ENCODE data around the gene LBX2.

The LBX2 gene

GRCh38 chr2:74531666-74532065 lies 32.3 kb upstream of the LBX2 start:
- intact Hi-C loops (cut with micrococcal nuclease): loop anchor here (5.0 kb wide), 3 partner anchors 34 to 279 kb away; partner anchors contain the start of gene LBX2
- Mint-ChIP-seq H3K9me3 (no peaks in the 10 kb centered on the region), H3K27ac (peak overlapping the region; percentile 39), H3K36me3 (ENCODE audit: low read depth) (peaks cover 78% of the 10 kb centered on the region), H3K4me3 (no peak overlapping the region), H3K4me1 (ENCODE audit: low read depth) (peaks cover 41% of the 10 kb centered on the region), H3K27me3 (no peaks in the 10 kb centered on the region)

GRCh38 chr2:74530239-74531187 lies 31.1 kb upstream of the LBX2 start:
- H3K36me3 Mint-ChIP-seq (ENCODE audit: low read depth): peaks cover 81% of the 10 kb centered on the region
- no peaks in the 10 kb centered on the region for H3K9me3 Mint-ChIP-seq
- H3K4me1 Mint-ChIP-seq (ENCODE audit: low read depth): peaks cover 48% of the 10 kb centered on the region
- H3K4me3 Mint-ChIP-seq: peak overlapping the region; percentile 99
- intact Hi-C loops (cut with micrococcal nuclease): loop anchor here (5.0 kb wide), 3 partner anchors 33 to 278 kb away; partner anchors contain the start of gene LBX2
- no peaks in the 10 kb centered on the region for H3K27me3 Mint-ChIP-seq
- H3K27ac Mint-ChIP-seq: peak overlapping the region; percentile 97

GRCh38 chr2:74529357-74530238 lies 30.2 kb upstream of the LBX2 start, which contains the start of the genes AUP1 and HTRA2:
Gene AUP1 (minus strand): TSS chr2:74529706. CDS start chr2:74529629, 77 bp downstream.
Gene HTRA2 (plus strand): TSS chr2:74529933. CDS start chr2:74530007, 74 bp downstream.
- H3K27me3 Mint-ChIP-seq: no peaks in the 10 kb centered on the region
- intact Hi-C loops (cut with micrococcal nuclease): loop anchor here (1.0 to 5.0 kb wide), 6 partner anchors 22 to 277 kb away; partner anchors contain the start of genes INO80B, LBX2, PCGF1 and TTC31
- peak within 1 kb of the TSS; percentile 97 for H3K27ac Mint-ChIP-seq
- H3K9me3 Mint-ChIP-seq: no peaks in the 10 kb centered on the region
- H3K4me3 Mint-ChIP-seq: peak within 1 kb of the TSS; percentile 99
- peaks cover 75% of the 10 kb centered on the region for H3K36me3 Mint-ChIP-seq (ENCODE audit: low read depth)
- H3K4me1 Mint-ChIP-seq (ENCODE audit: low read depth): peaks cover 48% of the 10 kb centered on the region

GRCh38 chr2:74528600-74529356 lies 29.4 kb upstream of the LBX2 start:
- H3K36me3 Mint-ChIP-seq (ENCODE audit: low read depth): peaks cover 67% of the 10 kb centered on the region
- peak overlapping the region; percentile 99 for H3K4me3 Mint-ChIP-seq
- H3K27me3 Mint-ChIP-seq: no peaks in the 10 kb centered on the region
- peaks cover 48% of the 10 kb centered on the region for H3K4me1 Mint-ChIP-seq (ENCODE audit: low read depth)
- intact Hi-C loops (cut with micrococcal nuclease): loop anchor here (1.0 to 2.0 kb wide), 3 partner anchors 21 to 74 kb away; partner anchors contain the start of genes INO80B, PCGF1 and TTC31
- H3K9me3 Mint-ChIP-seq: no peaks in the 10 kb centered on the region
- peak overlapping the region; percentile 97 for H3K27ac Mint-ChIP-seq

- intact Hi-C loops (cut with micrococcal nuclease): loop anchor here (2.0 kb wide), 1 partner anchor 73 kb away; the partner anchor contains the start of gene INO80B
- Mint-ChIP-seq H3K4me3 (no peak overlapping the region), H3K9me3 (no peaks in the 10 kb centered on the region), H3K4me1 (ENCODE audit: low read depth) (peaks cover 48% of the 10 kb centered on the region), H3K27ac (peak overlapping the region; percentile 97), H3K27me3 (peaks cover 2% of the 10 kb centered on the region), H3K36me3 (ENCODE audit: low read depth) (peaks cover 56% of the 10 kb centered on the region)
These were observed 28.3 kb upstream of the LBX2 start for GRCh38 chr2:74527741-74528140.

GRCh38 chr2:74526649-74527230 lies 27.3 kb upstream of the LBX2 start:
- Mint-ChIP-seq H3K4me1 (ENCODE audit: low read depth) (peaks cover 42% of the 10 kb centered on the region), H3K4me3 (no peak overlapping the region), H3K36me3 (ENCODE audit: low read depth) (peaks cover 46% of the 10 kb centered on the region), H3K27me3 (peaks cover 8% of the 10 kb centered on the region), H3K27ac (peak overlapping the region; percentile 97), H3K9me3 (no peaks in the 10 kb centered on the region)
- intact Hi-C loops (cut with micrococcal nuclease): no loop called here

- intact Hi-C loops (cut with micrococcal nuclease): no loop called here
- peaks cover 34% of the 10 kb centered on the region for H3K4me1 Mint-ChIP-seq (ENCODE audit: low read depth)
These were observed 26.6 kb upstream of the LBX2 start, which contains the start of gene DQX1 for GRCh38 chr2:74525717-74526648. Gene DQX1 (minus strand): TSS chr2:74526231. CDS start chr2:74525729, 502 bp downstream.

GRCh38 chr2:74524955-74525716 lies 25.7 kb upstream of the LBX2 start:
- Mint-ChIP-seq H3K27me3 (peaks cover 23% of the 10 kb centered on the region), H3K9me3 (no peaks in the 10 kb centered on the region), H3K36me3 (ENCODE audit: low read depth) (peaks cover 36% of the 10 kb centered on the region), H3K4me1 (ENCODE audit: low read depth) (peaks cover 30% of the 10 kb centered on the region), H3K27ac (no peak overlapping the region), H3K4me3 (no peak overlapping the region)
- intact Hi-C loops (cut with micrococcal nuclease): no loop called here

More at GRCh38 chr2:74525717-74526648, 26.6 kb upstream of the LBX2 start, which contains the start of gene DQX1:
- H3K27ac Mint-ChIP-seq: peak within 1 kb of the TSS; percentile 97
- peaks cover 40% of the 10 kb centered on the region for H3K36me3 Mint-ChIP-seq (ENCODE audit: low read depth)
- peaks cover 16% of the 10 kb centered on the region for H3K27me3 Mint-ChIP-seq
- H3K9me3 Mint-ChIP-seq: no peaks in the 10 kb centered on the region
- no peak within 1 kb of the TSS for H3K4me3 Mint-ChIP-seq

GRCh38 chr2:74524005-74524404 lies 24.6 kb upstream of the LBX2 start:
- intact Hi-C loops (cut with micrococcal nuclease): no loop called here
- peaks cover 31% of the 10 kb centered on the region for H3K36me3 Mint-ChIP-seq (ENCODE audit: low read depth)
- H3K9me3 Mint-ChIP-seq: no peaks in the 10 kb centered on the region
- peaks cover 34% of the 10 kb centered on the region for H3K27me3 Mint-ChIP-seq
- peaks cover 30% of the 10 kb centered on the region for H3K4me1 Mint-ChIP-seq (ENCODE audit: low read depth)
- H3K4me3 Mint-ChIP-seq: no peak overlapping the region
- H3K27ac Mint-ChIP-seq: no peak overlapping the region

GRCh38 chr2:74522516-74522915 lies 23.1 kb upstream of the LBX2 start:
- intact Hi-C loops (cut with micrococcal nuclease): no loop called here
- Mint-ChIP-seq H3K36me3 (ENCODE audit: low read depth) (peaks cover 16% of the 10 kb centered on the region), H3K4me3 (no peak overlapping the region), H3K4me1 (ENCODE audit: low read depth) (peaks cover 21% of the 10 kb centered on the region), H3K27ac (no peak overlapping the region), H3K9me3 (no peaks in the 10 kb centered on the region), H3K27me3 (peaks cover 49% of the 10 kb centered on the region)

- Mint-ChIP-seq H3K9me3 (no peaks in the 10 kb centered on the region), H3K4me1 (ENCODE audit: low read depth) (peaks cover 33% of the 10 kb centered on the region), H3K36me3 (ENCODE audit: low read depth) (no peaks in the 10 kb centered on the region), H3K27me3 (peaks cover 94% of the 10 kb centered on the region), H3K27ac (no peak overlapping the region), H3K4me3 (peak overlapping the region; percentile 72)
- intact Hi-C loops (cut with micrococcal nuclease): no loop called here
These were observed 17.2 kb upstream of the LBX2 start for GRCh38 chr2:74516650-74517049.
